Breast epithelium (tissue), 3 donors: Measurements from ENCODE around the gene PRR33.

ENCODE experiments used
- POLR2AphosphoS5 ChIP-seq, 3 donors: sonication (generic); formaldehyde crosslinking; IDR thresholded peaks; one replicate each; pipeline ENCODE4 v1.6.1; 2017; ENCODE audit warnings: antibody characterized with exemption in 3 of 3
- TF ChIP-seq, protein P1 (sequence below), 3 donors: fragments of 450-650 bp; IDR thresholded peaks; one replicate each; pipeline ENCODE4 v1.5.1; 2016 to 2017; ENCODE audit warnings: antibody characterized with exemption in 3 of 3, mild to moderate bottlenecking in 3 of 3, moderate library complexity in 3 of 3

DNA sequence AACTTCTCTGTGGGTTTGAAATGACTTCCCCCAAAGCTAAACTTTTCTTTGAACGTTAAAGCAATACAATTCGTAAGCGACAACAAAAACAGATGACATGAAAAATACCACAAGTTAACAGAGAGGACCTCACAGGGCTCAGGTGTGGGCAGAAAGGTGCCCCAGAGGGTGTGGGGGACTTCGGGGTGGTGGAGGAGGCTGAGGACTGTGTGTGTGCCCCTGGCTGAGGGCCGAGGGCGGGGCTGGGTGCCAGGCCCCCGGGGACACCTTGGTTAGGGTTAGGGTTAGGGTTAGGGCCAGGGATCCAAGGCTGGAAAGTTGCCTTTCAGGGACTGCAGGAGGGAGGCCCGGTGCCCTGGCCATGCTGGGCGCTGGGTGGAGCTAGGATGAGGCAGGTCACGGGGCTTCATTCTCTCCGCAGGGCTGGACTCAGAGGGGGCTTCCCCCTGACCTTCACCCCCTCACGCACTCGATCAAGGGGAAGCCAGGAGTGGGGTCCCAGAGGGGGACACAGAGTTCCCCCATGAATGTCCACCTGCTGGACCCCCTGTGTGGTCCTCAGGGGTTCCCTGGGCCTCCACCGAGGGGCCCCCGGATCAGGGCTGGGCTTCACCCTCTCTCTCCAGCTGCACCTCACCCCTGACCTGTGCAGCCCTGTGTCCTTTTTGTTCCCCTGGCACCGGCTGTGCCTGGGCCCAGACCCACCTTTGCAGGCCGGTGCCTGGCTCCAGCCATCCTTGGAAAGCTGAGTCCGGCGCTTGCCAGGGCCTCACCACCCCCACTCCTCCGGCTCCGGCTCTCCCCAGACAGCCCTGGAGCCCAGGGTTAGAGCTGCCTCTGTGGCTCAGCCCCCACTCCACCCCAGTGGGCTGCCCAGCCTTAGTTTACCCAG, 45.9 kb downstream of the PRR33 start:
- TF ChIP-seq, protein P1, sequence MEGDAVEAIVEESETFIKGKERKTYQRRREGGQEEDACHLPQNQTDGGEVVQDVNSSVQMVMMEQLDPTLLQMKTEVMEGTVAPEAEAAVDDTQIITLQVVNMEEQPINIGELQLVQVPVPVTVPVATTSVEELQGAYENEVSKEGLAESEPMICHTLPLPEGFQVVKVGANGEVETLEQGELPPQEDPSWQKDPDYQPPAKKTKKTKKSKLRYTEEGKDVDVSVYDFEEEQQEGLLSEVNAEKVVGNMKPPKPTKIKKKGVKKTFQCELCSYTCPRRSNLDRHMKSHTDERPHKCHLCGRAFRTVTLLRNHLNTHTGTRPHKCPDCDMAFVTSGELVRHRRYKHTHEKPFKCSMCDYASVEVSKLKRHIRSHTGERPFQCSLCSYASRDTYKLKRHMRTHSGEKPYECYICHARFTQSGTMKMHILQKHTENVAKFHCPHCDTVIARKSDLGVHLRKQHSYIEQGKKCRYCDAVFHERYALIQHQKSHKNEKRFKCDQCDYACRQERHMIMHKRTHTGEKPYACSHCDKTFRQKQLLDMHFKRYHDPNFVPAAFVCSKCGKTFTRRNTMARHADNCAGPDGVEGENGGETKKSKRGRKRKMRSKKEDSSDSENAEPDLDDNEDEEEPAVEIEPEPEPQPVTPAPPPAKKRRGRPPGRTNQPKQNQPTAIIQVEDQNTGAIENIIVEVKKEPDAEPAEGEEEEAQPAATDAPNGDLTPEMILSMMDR (IDR thresholded peaks at IDR 0.05) = no peak
- no peak for TF ChIP-seq POLR2AphosphoS5 (IDR thresholded peaks at IDR 0.05)
